Thyroid gland (tissue), 4 donors: ENCODE measurements around the gene PLPPR1. TPM values are rescaled to one million over a fixed set of nuclear protein-coding genes. Genes with fewer than 3 reads are reported as not detected.
"Not testable (repeated sequence)": the region's sequence is repeated elsewhere in the genome, so short reads cannot be mapped to it uniquely, and the experiment has no call there.

Experiments
- DNase-seq, 2 donors: peaks; one replicate each; pipeline ENCODE4 v3.0.0-alpha.2; 2019
- H3K27ac ChIP-seq, 3 donors: fragments of 200-600 bp; sonication (generic); 1 replicate in 2 of 3; 2 replicates in 1 of 3; pipeline ENCODE4 v1.5.1; 2016 to 2019; ENCODE audit warnings: mild to moderate bottlenecking in 1 of 3, moderate library complexity in 1 of 3
- H3K27me3 ChIP-seq: fragments of 200-600 bp; sonication (generic); one replicate; pipeline ENCODE4 v1.5.1; 2019
- H3K36me3 ChIP-seq, 2 donors: fragments of 200-600 bp; sonication (generic); one replicate each; pipeline ENCODE4 v1.5.1; 2016 to 2019
- H3K4me1 ChIP-seq, 2 donors: fragments of 200-600 bp; sonication (generic); one replicate each; pipeline ENCODE4 v1.5.1; 2017 to 2019
- H3K4me3 ChIP-seq, 3 donors: fragments of 200-600 bp; sonication (generic); replicated peaks in 1 of 3; 1 replicate in 2 of 3; 2 replicates in 1 of 3; pipeline ENCODE4 v1.5.1; 2016; ENCODE audit warnings: mild to moderate bottlenecking in 1 of 3
- H3K9me3 ChIP-seq: fragments of 200-600 bp; sonication (generic); one replicate; pipeline ENCODE4 v1.5.1; 2017
- CTCF ChIP-seq, 6 experiments: fragments of 200-600 bp in 3 of 6; fragments of 450-650 bp in 3 of 6; sonication (generic) in 3 of 6; IDR thresholded peaks; one replicate each; pipeline ENCODE4 v1.5.1; 2016 to 2019; ENCODE audit warnings: antibody characterized with exemption in 6 of 6, mild to moderate bottlenecking in 2 of 6, inconsistent platforms in 1 of 6, moderate library complexity in 1 of 6
- POLR2A ChIP-seq, 2 donors: fragments of 450-650 bp; IDR thresholded peaks; one replicate each; pipeline ENCODE4 v1.6.1; 2017; ENCODE audit warnings: antibody characterized with exemption in 2 of 2, mild to moderate bottlenecking in 2 of 2, moderate library complexity in 1 of 2
- WGBS, 2 donors: methylation state at CpG; one replicate each; pipeline ENCODE4 v1.1.5; 2017; 5-methylcytosine and 5-hydroxymethylcytosine counted together
- intact Hi-C: fragments of 100-400 bp; cut with DNase I; formaldehyde crosslinking; loops from one replicate; pipeline ENCODE4 v1.15.1; 2023
- total RNA-seq, 4 donors: library from RNA; depleted of rRNA; stranded (reverse); fragments of >200 nt; gene quantifications; one replicate each; pipeline ENCODE4 v1.2.3, GENCODE V29; 2016

The PLPPR1 gene
- total RNA-seq, 4 donors from 2014 or later: 0.22 to 0.24 TPM; not detected in 2

DNA sequence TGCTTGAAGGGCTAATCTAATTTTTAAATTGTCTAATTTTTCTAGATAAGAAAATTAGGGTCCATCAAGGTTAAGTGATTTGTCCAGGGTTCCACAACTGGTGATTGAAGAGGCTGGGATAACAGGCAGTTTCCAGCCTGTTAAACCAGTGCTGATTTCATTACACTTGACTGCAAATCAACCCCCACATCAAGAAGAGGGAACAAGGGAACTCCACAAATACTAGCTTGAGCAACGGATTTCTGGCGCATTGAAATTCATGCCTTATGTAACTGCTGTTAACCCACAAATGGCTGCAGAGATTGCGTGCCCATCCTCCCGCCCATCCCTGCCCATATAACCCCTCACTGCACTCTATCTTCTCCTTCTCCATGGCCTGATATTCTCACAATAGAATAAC, 10.0 kb downstream of the PLPPR1 start:
- Histone ChIP-seq H3K4me1 (no peaks in the 10 kb centered on the region), H3K27me3 (no peaks in the 10 kb centered on the region), H3K27ac (no peak overlapping the region), H3K9me3 (no peaks in the 10 kb centered on the region), H3K36me3 (no peaks in the 10 kb centered on the region), H3K4me3 (no peak overlapping the region)
- TF ChIP-seq POLR2A (IDR thresholded peaks at IDR 0.05) (no peak), CTCF (IDR thresholded peaks at IDR 0.05) (no peak)
- 68 to 74% methylated on average over 4 of the region's 4 CpGs for WGBS, 2 donors
- intact Hi-C loops: no loop called here
- no peak for DNase-seq

DNA sequence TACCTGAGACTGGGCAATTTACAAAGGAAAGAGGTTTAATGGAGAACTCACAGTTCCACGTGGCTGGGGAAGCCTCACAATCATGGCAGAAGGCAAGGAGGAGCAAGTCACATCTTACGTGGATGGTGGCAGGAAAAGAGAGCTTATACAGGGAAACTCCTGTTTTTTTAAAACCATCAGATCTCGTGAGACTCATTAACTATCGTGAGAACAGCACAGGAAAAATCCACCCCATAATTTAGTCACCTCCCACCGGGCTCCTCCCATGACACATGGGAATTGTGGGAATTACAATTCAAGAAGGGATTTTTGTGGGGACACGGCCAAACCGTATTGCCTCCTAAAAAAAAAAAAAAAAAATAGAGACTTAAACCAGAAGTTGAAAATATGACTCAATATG, 11.1 kb downstream of the PLPPR1 start:
- H3K4me3 ChIP-seq, intact Hi-C loops, H3K4me1 ChIP-seq, H3K27ac ChIP-seq, H3K9me3 ChIP-seq, DNase-seq, H3K27me3 ChIP-seq, H3K36me3 ChIP-seq: not testable (repeated sequence)
- WGBS, 2 donors: 74 to 81% methylated on average over 7 of the region's 7 CpGs

DNA sequence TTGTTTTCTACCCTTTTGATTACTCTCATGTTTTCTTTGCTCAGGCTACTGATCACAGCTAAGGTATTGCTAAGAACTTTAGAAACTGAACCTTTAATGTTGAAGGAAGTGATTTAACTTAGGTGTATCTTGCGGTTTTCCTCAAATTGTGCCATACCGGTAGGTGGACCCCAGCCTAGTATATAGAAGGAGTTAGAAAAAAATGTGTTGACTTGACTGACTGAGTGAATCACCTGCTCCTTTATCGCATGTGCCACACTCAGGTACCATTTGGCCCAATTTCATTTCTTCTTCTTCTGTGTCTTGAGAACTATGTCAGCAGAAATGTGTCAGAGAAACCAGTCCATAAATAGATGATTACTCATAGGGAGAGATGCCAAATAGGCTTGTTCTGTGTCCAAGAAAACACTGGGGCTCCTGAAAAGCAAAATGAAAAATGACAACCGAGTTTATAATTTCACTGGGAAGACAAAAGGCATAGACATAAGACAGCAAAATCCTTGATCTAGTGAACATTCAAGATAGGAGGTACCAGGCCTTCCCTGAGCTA, 19.4 kb downstream of the PLPPR1 start:
- TF ChIP-seq POLR2A (IDR thresholded peaks at IDR 0.05) (no peak), CTCF (IDR thresholded peaks at IDR 0.05) (no peak)
- no peaks in the 10 kb centered on the region for H3K4me1 ChIP-seq
- H3K36me3 ChIP-seq: no peaks in the 10 kb centered on the region
- no peak overlapping the region for H3K27ac ChIP-seq
- DNase-seq: no peak
- intact Hi-C loops: no loop called here
- WGBS, 2 donors: 82% methylated on average over 4 of the region's 4 CpGs
- no peaks in the 10 kb centered on the region for H3K27me3 ChIP-seq
- no peaks in the 10 kb centered on the region for H3K9me3 ChIP-seq
- H3K4me3 ChIP-seq: no peak overlapping the region

GRCh38 chr9:101050650-101051049, 22.1 kb downstream of the PLPPR1 start:
- Histone ChIP-seq H3K27ac (no peak overlapping the region), H3K4me3 (no peak overlapping the region), H3K36me3 (no peaks in the 10 kb centered on the region), H3K4me1 (no peaks in the 10 kb centered on the region), H3K27me3 (no peaks in the 10 kb centered on the region), H3K9me3 (no peaks in the 10 kb centered on the region)
- no peak for TF ChIP-seq POLR2A (IDR thresholded peaks at IDR 0.05)
- no peak for TF ChIP-seq CTCF (IDR thresholded peaks at IDR 0.05)
- DNase-seq: no peak
- intact Hi-C loops: no loop called here
- WGBS, 2 donors: 90 to 93% methylated on average over 3 of the region's 3 CpGs

DNA sequence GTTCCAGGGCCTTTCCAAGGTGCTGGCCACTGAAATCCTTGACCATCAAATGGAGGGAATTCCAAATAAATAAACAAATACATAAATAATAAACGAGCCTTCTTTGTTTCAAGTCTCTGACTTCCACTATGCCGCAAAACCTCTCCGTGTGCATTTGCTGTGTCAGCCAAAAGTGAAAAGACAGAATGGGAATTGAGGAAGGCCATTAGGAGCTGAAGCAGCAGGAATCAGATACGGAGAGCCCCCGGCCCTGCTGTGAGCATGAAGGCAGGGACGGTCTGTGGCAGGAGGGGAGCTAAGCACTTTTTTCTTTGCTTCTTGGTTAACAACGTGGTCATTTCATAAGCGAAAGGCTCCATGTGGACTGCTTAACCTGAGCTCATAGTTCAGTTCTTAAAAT, 26.1 kb downstream of the PLPPR1 start:
- intact Hi-C loops: no loop called here
- Histone ChIP-seq H3K9me3 (no peaks in the 10 kb centered on the region), H3K27ac (no peak overlapping the region), H3K27me3 (no peaks in the 10 kb centered on the region), H3K4me1 (no peaks in the 10 kb centered on the region), H3K4me3 (no peak overlapping the region), H3K36me3 (no peaks in the 10 kb centered on the region)
- TF ChIP-seq CTCF (IDR thresholded peaks at IDR 0.05) (no peak), POLR2A (IDR thresholded peaks at IDR 0.05) (no peak)
- WGBS, 2 donors: 43 to 45% methylated on average over 8 of the region's 8 CpGs
- no peak for DNase-seq

GRCh38 chr9:101055516-101055915, 27.0 kb downstream of the PLPPR1 start:
- Histone ChIP-seq H3K4me1 (no peaks in the 10 kb centered on the region), H3K4me3 (no peak overlapping the region), H3K36me3 (no peaks in the 10 kb centered on the region), H3K27ac (no peak overlapping the region), H3K27me3 (no peaks in the 10 kb centered on the region), H3K9me3 (no peaks in the 10 kb centered on the region)
- WGBS, 2 donors: 86 to 88% methylated on average over 3 of the region's 3 CpGs
- no peak for DNase-seq
- intact Hi-C loops: no loop called here
- TF ChIP-seq POLR2A (IDR thresholded peaks at IDR 0.05) (no peak), CTCF (IDR thresholded peaks at IDR 0.05) (no peak)
